NCI-H146 (cell line): ENCODE results near the gene MAP2.
A peak's percentile ranks its signal among the peaks of the same experiment; 100 is the strongest.

ENCODE experiments used
- DNase-seq: peaks from one replicate; lab custom pipeline; 2025; lab: John Stamatoyannopoulos, UW

The MAP2 gene

DNA sequence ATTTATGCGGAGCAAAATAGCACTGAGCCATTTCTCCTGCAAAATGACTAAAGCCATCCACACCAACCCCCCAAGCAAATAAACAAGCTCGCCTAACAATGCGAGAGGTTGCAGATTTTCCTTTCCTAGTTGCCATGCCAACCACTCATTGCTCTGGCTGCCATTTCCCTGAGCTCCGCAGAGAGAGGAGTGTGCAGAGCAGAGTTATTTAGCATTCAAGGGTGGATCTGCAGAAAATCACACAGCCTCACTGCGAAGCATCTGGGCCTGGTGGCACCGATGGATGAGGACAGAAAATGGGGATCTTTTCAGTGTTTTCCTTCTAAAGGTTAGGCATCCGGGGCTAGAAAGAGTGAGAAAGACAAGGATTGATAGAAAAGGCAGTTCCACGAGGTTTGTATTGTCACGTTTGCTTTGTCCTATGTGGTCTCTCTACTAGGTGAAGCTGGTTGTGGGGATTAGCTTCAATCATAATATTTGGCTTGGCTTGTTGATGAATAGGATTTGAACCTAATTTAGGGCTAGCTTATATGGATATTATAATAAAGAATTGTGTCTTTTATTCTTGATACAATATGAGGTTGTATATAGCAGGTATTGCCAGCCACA, 237.5 kb downstream of the MAP2 start:
- DNase-seq: peak; percentile 81

DNA sequence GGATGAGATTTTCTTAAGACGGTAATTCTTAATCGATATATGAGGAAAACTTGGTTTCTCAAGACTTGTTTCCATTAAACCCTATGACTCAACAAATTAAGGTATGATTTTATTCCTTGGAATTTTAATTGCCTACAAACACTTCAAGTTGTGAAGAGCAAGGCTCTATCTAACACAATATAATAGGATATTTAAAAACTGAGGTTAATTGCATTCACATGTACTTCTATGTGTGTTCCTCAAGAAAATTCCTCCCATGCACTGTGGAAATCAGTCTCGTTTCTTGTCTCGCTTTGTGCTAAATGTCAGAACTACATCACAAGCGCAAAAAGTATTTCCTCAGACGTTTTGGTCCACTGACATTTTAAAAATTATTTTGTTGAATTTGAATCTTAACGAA, 238.2 kb downstream of the MAP2 start:
- no peak for DNase-seq

DNA sequence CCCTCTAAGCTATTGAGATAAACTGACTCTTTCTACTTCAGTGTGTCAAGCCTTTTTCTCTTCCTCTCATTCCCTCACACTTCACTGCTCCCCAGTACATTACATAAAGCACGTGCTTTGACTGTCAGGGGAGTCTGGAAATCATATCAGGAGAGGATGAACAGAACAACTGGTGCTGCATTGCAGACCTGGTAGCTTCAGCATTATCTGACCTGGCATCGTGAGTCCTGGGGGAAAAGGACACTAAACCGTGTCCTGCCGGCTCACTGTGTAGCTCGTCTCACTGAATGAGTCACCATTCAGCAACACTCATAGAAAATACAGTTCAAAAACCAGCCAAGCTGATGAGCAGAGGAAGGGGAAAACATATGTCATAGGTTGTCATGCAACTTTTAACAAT, 239.3 kb downstream of the MAP2 start:
- DNase-seq: peak; percentile 51

DNA sequence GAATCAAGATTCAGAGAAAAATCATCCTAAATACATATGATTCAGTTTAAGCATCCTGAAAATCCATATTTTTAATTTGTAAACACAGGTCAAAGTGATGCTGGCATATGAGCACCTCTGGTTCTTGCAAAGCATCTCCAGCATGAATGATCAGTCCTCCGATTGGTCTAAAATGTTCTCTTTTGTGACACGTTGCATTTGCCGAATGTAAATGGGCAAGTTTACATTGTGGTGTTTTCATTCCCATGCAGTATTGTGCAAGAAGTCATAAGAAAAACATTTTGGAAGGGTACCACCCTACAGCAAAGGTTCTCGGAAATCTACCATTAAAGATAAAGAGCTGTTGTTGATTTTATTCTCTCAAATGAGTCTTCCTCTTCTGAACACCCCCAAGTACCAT, 239.8 kb downstream of the MAP2 start:
- DNase-seq: no peak

DNA sequence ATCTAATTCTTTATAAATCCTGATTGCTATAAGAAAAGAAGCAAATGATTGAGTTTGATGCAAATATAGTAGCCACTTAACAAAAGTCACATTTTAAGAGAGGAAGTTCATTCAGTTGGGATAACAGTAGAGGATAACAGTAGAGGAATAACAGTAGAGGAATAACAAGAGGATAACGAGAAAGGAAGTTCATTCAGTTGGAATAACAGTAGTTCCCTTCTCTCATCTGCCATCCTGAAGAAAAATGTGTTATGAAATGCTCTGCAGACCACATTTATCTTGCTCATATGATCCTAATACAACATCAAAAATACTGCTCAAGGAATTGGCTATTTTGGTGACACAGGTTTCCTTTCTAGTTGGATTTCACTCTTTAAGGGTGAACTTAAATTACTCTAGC, 242.4 kb downstream of the MAP2 start:
- DNase-seq: no peak

DNA sequence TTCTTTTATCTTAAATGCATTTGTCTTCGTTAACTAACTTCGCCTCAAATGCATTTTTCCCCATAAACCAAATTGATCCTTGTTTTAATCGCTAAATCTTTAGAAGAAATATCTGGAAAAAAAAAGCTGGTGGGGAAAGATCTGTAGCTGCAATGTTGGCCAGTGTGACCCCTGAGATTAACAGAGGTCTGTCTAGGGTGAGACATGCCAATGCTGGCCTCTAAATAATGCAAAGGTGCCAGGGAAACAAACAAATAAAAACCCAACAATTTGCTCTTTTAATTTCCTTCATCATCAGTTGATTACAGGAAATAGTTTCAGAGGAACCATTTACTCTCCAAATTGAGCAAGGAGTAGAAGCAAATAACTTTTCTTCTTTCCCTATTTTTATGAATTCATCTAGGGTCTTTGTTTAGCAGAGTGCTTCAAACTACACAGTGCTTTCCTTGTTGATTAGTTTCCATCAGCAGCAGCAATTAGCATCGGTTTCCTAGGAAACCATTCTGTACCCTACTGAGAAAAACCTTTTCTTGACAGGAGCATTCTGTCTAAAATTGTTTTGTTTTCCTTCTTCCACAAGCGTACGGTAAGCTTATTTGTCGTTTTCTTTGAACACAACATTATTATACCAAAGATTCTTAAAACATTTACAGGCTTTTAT, 247.3 kb downstream of the MAP2 start:
- DNase-seq: peak; percentile 42

DNA sequence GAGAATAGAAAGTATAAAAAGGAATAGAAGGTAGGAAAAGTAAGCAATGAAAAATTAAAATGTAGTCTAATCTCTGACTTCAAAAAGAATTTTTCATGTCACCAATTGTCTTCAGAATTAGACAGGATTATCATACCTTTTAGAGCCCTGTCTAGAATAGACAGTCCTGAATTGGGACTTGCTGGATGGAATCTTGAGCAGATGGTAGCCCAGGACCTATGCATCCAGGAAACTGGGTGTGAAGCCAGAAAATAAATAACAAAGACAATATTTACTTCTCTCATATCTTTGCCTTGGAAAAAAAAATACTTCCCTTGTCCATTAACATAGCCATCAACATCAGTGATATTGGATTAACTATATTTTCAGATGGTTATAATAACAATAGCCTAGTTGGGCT, 250.0 kb downstream of the MAP2 start:
- DNase-seq: no peak

DNA sequence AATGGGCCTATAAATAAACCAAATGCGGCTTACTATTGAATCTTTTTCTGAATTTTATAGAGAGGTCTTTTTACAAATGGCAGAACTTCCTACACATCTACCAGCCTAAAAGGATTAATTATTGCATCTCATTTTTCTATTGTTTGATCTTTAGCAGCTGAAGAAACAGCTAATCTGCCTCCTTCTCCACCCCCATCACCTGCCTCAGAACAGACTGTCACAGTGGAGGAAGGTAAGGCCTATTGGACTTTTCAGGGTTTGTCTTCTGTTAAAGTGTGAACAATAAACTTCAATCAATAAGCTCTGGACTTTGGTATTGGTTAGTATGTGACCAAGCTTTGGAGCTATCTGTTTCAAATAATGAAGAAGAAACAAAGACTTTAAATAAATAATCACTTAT, 256.7 kb downstream of the MAP2 start:
- peak; percentile 66 for DNase-seq

DNA sequence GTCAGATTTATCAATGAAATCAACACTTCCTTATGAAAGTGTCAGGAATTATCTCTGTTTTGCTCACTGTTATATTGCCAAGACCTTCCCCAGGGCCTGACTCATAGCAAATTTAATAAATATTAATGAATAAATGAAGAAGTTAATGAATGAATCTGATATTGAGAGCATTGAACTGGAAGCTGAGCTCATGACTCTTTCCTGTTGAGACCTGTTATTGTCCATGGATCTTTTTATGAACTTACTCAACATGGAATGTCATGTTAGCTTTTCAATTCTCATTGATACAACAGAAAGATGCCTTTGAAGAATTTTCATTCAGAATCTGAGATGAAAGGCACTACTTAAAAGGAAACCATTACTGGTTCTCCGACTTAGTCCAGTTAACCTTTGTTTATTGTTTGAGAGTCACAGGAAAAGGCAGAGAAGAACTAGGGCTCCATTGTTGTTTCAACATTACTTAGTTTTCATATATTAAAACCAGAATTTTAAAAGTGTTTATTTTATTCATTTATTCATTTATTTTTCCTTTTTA, 257.4 kb downstream of the MAP2 start:
- no peak for DNase-seq

DNA sequence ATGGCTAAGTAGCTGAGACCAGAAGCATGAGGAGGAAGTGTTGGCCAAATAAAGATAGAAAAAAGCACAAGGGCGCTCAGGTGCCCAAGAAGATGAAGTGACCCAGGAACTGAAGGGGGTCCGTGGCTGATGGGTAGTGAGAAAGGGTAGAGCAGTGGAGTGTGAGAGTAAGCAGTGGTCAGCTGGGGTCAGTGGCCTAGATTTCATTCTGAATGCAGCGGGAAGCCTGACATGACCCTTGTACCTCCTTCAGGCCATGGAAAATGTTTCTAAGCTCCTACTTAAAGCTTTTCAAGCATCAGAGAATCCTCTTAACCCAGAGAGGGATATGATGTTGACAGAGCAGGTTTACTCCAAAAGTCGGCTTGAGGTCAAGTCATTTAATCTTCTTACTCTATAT, 258.8 kb downstream of the MAP2 start:
- no peak for DNase-seq

DNA sequence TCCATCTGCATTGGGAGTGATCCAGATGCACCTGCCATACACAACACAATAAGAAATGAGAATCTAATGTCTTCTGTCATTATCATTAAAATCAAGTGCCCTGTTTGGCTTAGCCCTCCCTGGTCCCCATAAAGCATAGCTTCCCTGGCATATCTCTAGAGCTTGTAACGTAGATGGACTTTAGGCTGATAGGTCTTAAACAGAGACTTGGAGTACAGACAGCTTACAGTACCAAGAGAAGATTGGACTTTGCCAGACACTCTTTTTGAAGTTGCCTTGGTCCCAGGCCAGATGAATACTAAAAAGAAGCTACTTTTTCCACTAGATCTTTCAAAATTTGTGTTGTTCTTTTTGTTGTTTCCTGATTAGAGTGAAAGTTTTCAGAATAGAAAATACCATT, 261.5 kb downstream of the MAP2 start:
- DNase-seq: no peak

DNA sequence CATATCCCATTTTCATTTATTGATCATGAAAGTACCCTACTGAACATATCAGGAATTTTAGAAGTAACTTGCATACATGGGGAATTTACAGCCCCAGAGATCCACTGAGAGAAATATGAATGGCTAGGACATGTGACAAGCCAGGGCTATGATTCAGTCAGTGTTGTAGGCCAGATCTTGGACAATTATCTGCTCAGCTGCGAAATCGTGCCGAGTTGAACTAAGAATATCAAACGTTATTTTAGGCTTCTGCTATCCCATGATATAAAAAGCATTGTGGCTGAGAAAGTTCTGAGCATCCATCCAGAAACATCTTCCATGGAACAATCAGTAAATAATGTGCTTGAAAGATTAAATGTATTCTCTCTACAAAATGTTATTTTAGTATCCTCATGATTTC, 262.1 kb downstream of the MAP2 start:
- no peak for DNase-seq

DNA sequence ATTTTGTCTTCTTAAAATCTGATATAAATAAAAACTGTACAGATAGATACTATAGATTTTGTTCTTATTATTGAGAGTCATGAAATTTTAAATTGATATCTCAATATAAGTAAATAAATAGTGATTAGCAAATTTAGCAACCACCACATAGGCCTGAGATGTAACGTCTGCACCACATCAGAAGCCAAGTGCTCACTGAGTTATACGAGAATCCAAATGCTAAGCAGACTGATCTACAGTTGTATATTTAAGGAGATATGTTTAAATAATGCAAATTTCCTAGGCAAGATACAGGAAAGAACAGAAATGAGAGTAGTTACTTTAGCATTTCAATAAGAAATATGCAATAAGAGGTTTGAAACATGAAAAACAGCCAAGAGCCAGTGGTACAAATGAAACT, 262.6 kb downstream of the MAP2 start:
- no peak for DNase-seq

DNA sequence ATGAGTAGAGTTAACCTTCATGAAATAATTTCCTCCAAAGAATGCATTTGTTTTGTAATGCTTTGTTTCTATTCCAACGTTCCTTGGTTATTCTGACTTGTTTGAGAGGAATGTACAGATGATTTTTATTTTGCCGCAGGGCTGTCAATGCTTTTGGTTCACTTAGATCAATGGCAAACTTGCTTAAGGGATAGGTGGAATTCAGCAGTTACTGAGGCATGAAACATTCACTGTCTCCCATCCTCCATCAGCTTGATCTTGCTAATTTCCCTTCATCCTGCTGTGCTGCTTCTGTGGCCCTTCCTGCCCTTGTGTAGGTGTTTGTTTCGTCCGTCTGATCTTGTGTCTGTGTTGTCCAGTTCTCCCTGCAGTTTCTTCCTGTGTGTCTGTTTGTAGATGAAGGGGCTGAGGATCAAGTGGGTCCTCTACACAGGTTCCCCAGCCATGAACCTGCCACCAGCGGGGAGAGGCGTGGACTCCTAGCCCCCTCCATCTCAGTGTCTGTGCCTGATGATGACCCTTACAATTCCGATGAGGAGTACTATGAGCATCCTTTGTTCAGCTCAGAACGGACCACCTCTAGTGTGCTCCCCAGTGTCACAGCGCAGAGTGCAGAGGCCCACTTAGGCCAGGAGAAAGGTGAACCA, 263.6 kb downstream of the MAP2 start:
- DNase-seq: no peak

DNA sequence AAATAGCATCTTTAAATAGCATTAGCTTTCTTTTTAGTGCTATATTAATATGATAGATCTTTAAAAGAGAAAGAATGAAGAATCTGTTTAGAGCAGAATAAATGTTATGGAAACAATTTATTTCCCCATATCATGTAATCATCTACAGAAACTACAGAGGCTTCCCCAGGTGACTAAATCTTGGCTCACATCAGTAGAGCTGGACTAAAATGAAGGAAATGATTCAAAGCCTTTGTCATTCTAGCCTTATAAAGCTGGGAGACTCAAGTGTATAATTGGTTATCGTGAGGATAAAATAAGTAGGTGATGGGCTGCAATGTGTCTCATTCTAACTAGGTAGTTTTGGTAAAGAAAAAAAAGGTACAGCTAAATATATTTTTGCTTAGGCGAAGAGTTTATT, 264.5 kb downstream of the MAP2 start:
- DNase-seq: no peak

DNA sequence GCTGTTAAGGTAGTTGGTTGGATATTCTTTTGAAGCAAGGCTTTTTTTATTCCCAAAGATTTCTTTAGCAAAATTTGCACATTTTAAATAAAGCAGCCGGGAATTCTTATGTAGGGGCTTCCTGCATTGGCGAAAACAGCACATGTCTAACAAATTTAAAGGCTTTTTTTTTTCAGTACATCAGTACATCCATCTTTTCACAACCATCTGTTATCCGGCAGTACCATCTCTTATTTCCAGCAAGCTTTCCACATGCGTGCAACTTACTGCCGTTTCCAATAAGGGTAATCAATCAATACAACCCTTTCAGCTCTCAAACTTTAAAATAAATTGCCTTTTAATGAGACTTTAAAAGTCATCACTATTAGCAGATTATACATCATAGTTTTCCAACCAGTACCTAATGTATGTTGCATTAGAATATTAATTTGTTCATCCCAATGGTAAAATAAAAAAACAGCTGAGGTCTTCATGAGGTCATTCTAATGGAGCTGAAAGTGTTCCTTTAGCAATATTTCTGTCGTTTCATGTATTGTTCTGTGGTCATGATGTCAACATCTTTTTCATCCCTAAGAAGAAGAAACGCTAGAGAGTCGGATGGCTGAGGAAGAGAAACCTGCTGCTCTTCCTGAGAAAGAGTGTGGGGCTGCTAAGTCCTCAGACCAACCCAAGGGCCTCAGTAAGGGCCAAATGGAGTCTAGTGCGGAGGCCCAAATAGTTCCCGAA, 266.3 kb downstream of the MAP2 start:
- DNase-seq: no peak

DNA sequence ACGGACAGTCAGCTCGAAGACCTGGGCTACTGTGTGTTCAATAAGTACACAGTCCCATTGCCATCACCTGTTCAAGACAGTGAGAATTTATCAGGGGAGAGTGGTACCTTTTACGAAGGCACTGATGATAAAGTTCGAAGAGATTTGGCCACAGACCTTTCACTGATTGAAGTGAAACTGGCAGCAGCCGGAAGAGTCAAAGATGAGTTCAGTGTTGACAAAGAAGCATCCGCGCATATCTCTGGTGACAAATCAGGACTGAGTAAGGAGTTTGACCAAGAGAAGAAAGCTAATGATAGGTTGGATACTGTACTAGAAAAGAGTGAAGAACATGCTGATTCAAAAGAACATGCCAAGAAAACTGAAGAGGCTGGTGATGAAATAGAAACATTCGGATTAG, 270.9 kb downstream of the MAP2 start:
- DNase-seq: no peak

DNA sequence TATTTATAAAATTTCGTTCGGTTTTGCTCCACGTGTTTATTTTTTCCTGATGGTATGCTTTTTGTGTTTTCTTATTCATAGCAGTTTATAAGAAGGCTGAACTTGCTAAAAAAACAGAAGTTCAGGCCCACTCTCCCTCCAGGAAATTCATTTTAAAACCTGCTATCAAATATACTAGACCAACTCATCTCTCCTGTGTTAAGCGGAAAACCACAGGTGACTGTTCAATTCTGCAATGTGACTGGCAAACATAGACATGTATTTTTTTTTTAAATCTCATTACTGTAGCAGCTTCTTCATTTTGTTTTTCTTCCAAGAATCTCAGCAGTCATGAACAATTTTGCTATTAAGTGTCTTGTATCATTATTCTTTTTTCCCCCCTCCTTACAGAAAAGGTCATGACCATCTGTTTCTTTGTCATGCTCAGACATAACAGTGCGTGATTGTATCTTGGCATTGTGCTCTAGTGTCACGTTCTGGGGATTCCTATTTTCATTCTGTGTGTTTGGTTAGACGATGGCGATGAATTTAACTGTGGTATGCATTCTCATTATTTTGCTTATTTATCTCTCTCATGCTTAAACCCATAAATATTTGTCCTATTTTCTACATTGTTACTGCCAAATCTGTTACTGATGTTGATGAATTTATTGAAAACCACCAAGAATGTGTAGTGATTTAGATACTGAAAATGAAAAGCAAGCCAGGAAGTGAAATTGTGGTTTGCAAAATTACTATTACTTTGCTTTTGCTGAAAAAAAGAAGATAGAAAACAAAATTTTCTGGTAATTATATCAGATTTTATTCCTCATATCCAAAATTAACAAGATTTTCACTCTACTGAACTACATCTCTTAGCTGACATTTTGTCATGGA, 273.2 kb downstream of the MAP2 start:
- DNase-seq: no peak

DNA sequence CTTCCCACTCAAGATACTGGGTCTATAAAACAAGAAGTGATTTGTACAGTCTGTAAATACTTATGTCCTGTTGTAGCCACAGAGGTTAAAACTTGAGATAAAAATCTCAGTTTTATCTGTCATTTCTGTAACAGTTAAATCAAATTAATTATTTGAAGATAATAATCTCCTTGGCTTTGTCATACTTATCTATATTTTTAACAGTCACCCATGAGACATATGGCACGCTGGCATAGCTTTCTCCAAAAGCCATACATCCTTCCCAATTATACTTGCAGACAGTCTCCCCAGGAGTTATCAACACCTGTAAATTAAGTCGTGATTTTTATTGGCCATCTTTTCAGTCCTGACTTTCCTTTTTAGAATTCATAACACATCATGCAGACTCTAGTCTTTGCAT, 278.9 kb downstream of the MAP2 start:
- DNase-seq: no peak

DNA sequence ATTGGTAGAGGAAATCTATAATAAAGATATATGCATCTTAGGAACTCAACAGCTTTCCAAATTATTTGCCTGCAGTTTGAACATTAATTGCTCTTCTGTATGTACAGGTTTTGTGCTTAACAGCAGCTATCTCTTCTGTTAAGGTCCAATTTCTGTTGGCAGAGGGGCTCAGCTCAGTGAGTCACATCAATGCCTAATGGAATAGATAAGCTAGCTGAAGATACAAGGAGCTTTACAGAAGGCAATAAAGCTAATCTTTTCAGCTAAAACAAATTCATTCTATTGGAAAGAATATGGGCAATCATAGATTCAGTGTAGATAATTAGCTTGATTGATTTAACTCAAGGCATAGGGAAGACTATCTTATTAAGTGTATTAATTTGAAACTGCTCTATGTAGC, 289.4 kb downstream of the MAP2 start:
- no peak for DNase-seq

DNA sequence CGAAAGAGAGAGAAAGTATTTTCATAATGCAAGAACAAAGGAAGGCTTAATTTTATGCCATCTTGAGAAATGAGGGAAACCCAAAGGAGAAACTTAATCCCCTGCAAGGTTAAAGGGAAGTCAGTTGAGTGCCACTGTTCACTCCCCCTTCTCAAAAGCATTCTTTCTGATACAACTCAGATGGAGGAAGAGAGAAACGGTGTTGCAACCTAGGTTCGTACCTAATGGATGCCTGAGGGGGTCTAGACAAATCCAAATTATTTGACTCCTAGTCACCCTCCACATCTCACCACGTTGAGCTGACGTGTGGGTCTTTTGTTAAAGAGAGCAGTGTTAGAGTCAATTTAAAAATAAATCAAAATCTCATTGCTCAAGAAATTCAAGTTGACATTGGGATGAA, 295.2 kb downstream of the MAP2 start:
- DNase-seq: no peak

DNA sequence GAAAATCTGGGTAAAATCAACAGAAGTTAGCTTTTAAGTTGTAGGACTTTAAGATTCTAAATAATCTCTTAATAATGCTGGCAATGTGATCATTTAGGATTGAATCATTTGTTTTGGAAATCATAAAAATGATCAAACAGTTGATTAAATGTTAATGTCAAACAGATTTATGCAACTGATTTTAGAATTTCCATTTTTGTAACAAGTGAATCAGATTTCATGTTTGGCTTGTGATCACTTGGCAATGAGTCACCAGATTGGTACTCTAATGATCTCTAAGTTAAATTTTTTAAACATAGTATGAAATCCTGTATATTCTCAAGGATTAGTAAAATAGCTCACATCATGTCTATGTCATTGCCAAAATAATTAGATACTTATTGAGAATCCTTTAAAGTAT, 297.6 kb downstream of the MAP2 start:
- no peak for DNase-seq
